GM12892 (cell line): ENCODE data around the gene C1QB.

ENCODE experiments used
- POLR2A ChIP-seq: IDR thresholded peaks from 2 replicates; pipeline ENCODE4 v1.6.1; 2011; ENCODE audit warnings: low read depth, low read length, control low read depth
- POLR2AphosphoS5 ChIP-seq: IDR thresholded peaks from 2 replicates; pipeline ENCODE4 v1.6.1; 2011; ENCODE audit warnings: low read depth, low read length, control low read depth
- TAF1 ChIP-seq: IDR thresholded peaks from 2 replicates; pipeline ENCODE4 v1.6.1; 2011; ENCODE audit warnings: low read depth, mild to moderate bottlenecking, control low read depth, low read length, borderline replicate concordance

GRCh38 chr1:22671999-22672398 is 19.0 kb downstream of the C1QB start:
- TF ChIP-seq POLR2A = no peak
- no peak for TF ChIP-seq TAF1
- no peak for TF ChIP-seq POLR2AphosphoS5
